Lower leg skin (tissue), 4 donors: Measurements from ENCODE around the gene PHF21A. TPM values are rescaled to one million over a fixed set of nuclear protein-coding genes. Genes with fewer than 3 reads are reported as not detected.

ENCODE experiments used
- DNase-seq, 2 donors: peaks; one replicate each; pipeline ENCODE4 v3.0.0-alpha.2; 2019; ENCODE audit warnings: low spot score in 2 of 2
- H3K4me3 ChIP-seq: fragments of 200-600 bp; sonication (generic); 2 replicates; pipeline ENCODE4 v1.5.1; 2017; ENCODE audit warnings: mild to moderate bottlenecking, low read depth; ENCODE audit not compliant: poor library complexity, severe bottlenecking
- CTCF ChIP-seq, 3 donors: fragments of 450-650 bp; IDR thresholded peaks; one replicate each; pipeline ENCODE4 v1.5.1; 2016; ENCODE audit warnings: antibody characterized with exemption in 3 of 3, mild to moderate bottlenecking in 3 of 3, moderate library complexity in 2 of 3
- POLR2A ChIP-seq, 2 donors: fragments of 450-650 bp; IDR thresholded peaks; one replicate each; pipeline ENCODE4 v1.6.1; 2016 to 2017; ENCODE audit warnings: antibody characterized with exemption in 2 of 2, mild to moderate bottlenecking in 1 of 2, moderate library complexity in 1 of 2
- WGBS, 2 donors: methylation state at CpG; one replicate each; pipeline ENCODE4 v1.1.5; 2018; 5-methylcytosine and 5-hydroxymethylcytosine counted together
- intact Hi-C: fragments of 100-400 bp; cut with DNase I; formaldehyde crosslinking; loops from one replicate; pipeline ENCODE4 v1.15.0; 2023; ENCODE audit warnings: low total_unique reads
- total RNA-seq, 4 donors: library from RNA; depleted of rRNA; stranded (reverse); fragments of >200 nt; gene quantifications; one replicate each; pipeline ENCODE4 v1.1.0, GENCODE V29; 2016

PHF21A gene
- total RNA-seq, 4 donors from 2014 or later, result 16.4 to 52.4 (median 31.5) TPM

- no peak for DNase-seq
- no peak overlapping the region for H3K4me3 ChIP-seq
- intact Hi-C loops, result no loop called here
- WGBS, 2 donors, result 78 to 79% methylated on average over 4 of the region's 4 CpGs
- no peak for TF ChIP-seq CTCF (IDR thresholded peaks at IDR 0.05)
- TF ChIP-seq POLR2A (IDR thresholded peaks at IDR 0.05), result no peak
These were observed 28.6 kb upstream of the PHF21A start for GRCh38 chr11:46149826-46150225.

GRCh38 chr11:46149342-46149741, 28.1 kb upstream of the PHF21A start:
- TF ChIP-seq POLR2A (IDR thresholded peaks at IDR 0.05) (no peak), CTCF (IDR thresholded peaks at IDR 0.05) (no peak)
- WGBS, 2 donors, result 44 to 49% methylated on average over 11 of the region's 11 CpGs
- intact Hi-C loops, result no loop called here
- DNase-seq, result no peak
- no peak overlapping the region for H3K4me3 ChIP-seq

DNA sequence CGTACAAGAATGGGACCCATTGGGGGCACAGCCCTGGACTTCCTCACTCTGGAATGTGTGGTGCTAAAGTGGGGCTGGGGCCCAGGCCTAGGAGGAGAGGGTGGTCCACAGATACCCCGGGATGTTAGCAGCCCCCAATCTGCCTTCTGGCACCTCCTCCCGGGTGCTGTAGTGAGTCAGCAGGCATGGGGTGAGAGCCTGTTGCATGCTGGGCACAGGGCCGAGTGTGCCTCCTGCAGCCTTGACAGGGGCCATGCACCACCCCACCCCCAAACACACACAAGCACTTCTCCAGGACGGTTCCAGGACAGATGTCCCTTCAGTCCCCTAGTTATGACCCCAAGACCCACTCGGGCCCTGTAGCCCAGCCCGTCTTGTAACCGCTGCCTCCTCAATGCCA, 23.5 kb upstream of the PHF21A start:
- 81% methylated on average over 8 of the region's 8 CpGs for WGBS, 2 donors
- intact Hi-C loops, result no loop called here
- no peak for TF ChIP-seq CTCF (IDR thresholded peaks at IDR 0.05)
- no peak for TF ChIP-seq POLR2A (IDR thresholded peaks at IDR 0.05)
- DNase-seq, result no peak
- no peak overlapping the region for H3K4me3 ChIP-seq

DNA sequence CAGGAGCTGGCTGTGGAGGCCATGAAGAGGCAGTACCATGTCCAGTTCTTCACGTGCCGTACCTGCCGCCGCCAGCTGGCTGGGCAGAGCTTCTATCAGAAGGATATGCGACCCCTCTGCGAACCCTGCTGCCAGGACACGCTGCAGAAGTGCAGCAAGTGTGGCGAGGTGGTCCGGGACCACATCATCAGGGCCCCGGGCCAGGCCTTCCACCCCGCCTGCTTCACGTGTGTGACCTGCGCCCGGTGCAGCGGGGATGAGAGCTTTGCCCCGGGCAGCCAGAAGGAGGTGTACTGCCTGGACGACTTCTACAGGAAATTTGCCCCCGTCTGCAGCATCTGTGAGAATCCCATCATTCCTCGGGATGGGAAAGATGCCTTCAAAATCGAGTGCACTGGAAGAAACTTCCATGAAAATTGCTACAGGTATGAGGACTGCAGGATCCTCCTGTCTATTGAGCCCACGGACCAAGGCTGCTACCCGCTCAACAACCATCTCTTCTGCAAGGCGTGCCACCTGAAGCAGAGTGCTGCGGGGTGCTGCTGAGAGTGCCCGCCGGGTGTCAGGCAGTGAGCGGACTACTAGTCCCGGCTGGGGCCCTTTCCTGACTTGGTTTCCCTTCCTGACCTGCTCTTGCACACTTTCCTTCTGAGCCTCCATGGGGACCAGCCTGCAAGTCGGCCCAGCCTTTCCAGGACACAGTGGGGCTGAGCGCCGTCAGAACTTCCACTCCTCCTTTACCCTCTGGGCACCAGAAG, 22.0 kb upstream of the PHF21A start:
- 87 to 88% methylated on average over 19 to 31 of the region's 31 CpGs for WGBS, 2 donors
- TF ChIP-seq POLR2A (IDR thresholded peaks at IDR 0.05) (no peak), CTCF (IDR thresholded peaks at IDR 0.05) (no peak)
- no peak for DNase-seq
- intact Hi-C loops, result no loop called here
- H3K4me3 ChIP-seq, result no peak overlapping the region

DNA sequence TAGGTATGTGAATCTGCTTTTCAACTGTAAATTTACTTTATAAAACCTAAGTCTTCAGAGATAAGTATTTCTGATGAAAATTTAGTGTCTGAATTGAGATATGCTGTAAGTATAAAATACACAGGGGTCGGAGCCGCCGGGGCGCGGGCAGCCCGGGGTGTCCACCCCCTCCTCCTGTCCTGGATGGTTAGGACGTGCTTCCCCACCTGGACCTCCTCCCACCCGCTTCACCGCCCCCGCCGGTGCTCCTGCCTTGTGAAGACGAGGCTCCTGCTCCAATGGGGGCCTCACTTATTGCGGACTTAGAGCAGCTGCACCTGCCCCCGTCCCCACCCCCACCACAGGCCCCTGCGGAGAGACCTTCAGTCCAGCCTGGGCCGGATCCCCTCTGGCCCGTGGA, 21.3 kb upstream of the PHF21A start:
- TF ChIP-seq POLR2A (IDR thresholded peaks at IDR 0.05), result no peak
- no peak for TF ChIP-seq CTCF (IDR thresholded peaks at IDR 0.05)
- intact Hi-C loops, result no loop called here
- WGBS, 2 donors, result 85 to 89% methylated on average over 17 of the region's 17 CpGs
- peak in 1 of 2 donors; percentile 83 for DNase-seq
- no peak overlapping the region for H3K4me3 ChIP-seq

DNA sequence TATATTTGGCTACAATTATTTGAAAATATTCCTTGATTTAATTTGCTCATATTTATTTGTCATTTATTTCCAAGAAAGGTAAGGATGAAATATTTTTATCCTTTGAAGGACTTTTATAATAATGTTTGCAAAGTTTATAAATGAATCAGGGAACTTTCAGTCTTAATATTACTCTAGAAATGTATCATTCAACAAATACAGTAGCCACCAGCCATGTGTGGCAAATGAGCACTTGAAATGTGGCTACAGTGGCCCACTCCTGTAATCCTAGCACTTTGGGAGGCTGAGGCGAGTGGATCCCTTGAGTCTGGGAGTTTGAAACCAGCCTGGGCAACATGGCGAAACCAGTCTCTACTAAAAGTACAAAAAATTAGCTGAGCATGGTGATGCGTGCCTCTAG, 20.3 kb upstream of the PHF21A start:
- DNase-seq, result no peak
- intact Hi-C loops, result no loop called here
- TF ChIP-seq POLR2A (IDR thresholded peaks at IDR 0.05) (no peak), CTCF (IDR thresholded peaks at IDR 0.05) (no peak)
- 97 to 98% methylated on average over 3 of the region's 3 CpGs for WGBS, 2 donors
- H3K4me3 ChIP-seq, result no peak overlapping the region
